AG10803 (cell line): ENCODE results near the gene PDE4A.
"Not testable (repeated sequence)": the region's sequence is repeated elsewhere in the genome, so short reads cannot be mapped to it uniquely, and the experiment has no call there.

Source experiments
- DNase-seq: peaks from one replicate; pipeline ENCODE4 v3.0.0; 2010; ENCODE audit warnings: low read depth
- H3K4me3 ChIP-seq: 2 replicates; pipeline ENCODE4 v1.5.1; 2011; ENCODE audit warnings: mild to moderate bottlenecking, low read length, control low read depth
- CTCF ChIP-seq: conservative IDR thresholded peaks from 2 replicates; pipeline ENCODE4 v1.5.1; 2011; ENCODE audit warnings: mild to moderate bottlenecking, low read length, control low read depth, inconsistent platforms

The PDE4A gene

GRCh38 chr19:10395436-10395835 lies 24.9 kb upstream of the PDE4A start:
- no peak for TF ChIP-seq CTCF
- no peak for DNase-seq
- H3K4me3 ChIP-seq, result no peak overlapping the region

GRCh38 chr19:10395917-10396316 lies 24.4 kb upstream of the PDE4A start:
- no peak overlapping the region for H3K4me3 ChIP-seq
- TF ChIP-seq CTCF, result no peak
- no peak for DNase-seq

- TF ChIP-seq CTCF, result no peak
- no peak overlapping the region for H3K4me3 ChIP-seq
- no peak for DNase-seq
Observed at GRCh38 chr19:10398819-10399218, 21.5 kb upstream of the PDE4A start.

- not testable (repeated sequence) for DNase-seq, H3K4me3 ChIP-seq
Observed at GRCh38 chr19:10399340-10399739, 21.0 kb upstream of the PDE4A start.

- no peak for TF ChIP-seq CTCF
- DNase-seq, result no peak
- H3K4me3 ChIP-seq, result no peak overlapping the region
Observed at GRCh38 chr19:10399878-10400277, 20.5 kb upstream of the PDE4A start.

GRCh38 chr19:10402441-10403038 lies 17.8 kb upstream of the PDE4A start:
- peak overlapping the region; percentile 99 for H3K4me3 ChIP-seq
- no peak for TF ChIP-seq CTCF
- DNase-seq, result no peak

GRCh38 chr19:10403137-10404021 lies 17.0 kb upstream of the PDE4A start, which contains the start of gene CDC37:
CDC37 (minus strand) TSS chr19:10403542; CDS start chr19:10403479, 63 bp downstream.
- DNase-seq, result peak; percentile 94
- TF ChIP-seq CTCF, result no peak
- H3K4me3 ChIP-seq, result peak within 1 kb of the TSS; percentile 99
